T-cell (primary cell): ENCODE results near the gene HS3ST3B1. TPM values are rescaled to one million over a fixed set of nuclear protein-coding genes. Genes with fewer than 3 reads are reported as not detected.

Source experiments
- ATAC-seq, 4 experiments: fragments of 200-7000 bp in 3 of 4; fragments of 150-1000 bp in 1 of 4; cut with Tn5 transposase; replicated peaks in 1 of 4; 1 replicate in 3 of 4; 2 replicates in 1 of 4; pipeline ENCODE4 v1.10.0; 2021; ENCODE audit warnings: moderate library complexity in 3 of 4, mild to moderate bottlenecking in 2 of 4, moderate number of reproducible peaks in 1 of 4
- CTCF ChIA-PET, 2 donors: fragments of 300-600 bp; sonication (Branson Sonifier 250); formaldehyde crosslinking; loops; one replicate each; lab custom pipeline; 2022; ENCODE audit warnings: antibody characterized with exemption in 2 of 2; lab: Charles Lee
- POLR2A ChIA-PET, 2 donors: fragments of 300-600 bp; sonication (Branson Sonifier 250); formaldehyde crosslinking; loops; one replicate each; lab custom pipeline; 2022; ENCODE audit warnings: antibody characterized with exemption in 2 of 2; lab: Charles Lee
- DNase-seq, 35 experiments: peaks; one replicate each; pipeline versions ENCODE4 v3.0.0 to v3.0.0-alpha.2; 2013 to 2023
- H3K27ac ChIP-seq: one replicate; pipeline ENCODE4 v1.5.1; 2013; ENCODE audit warnings: low read length
- H3K27me3 ChIP-seq, 2 experiments: replicated peaks in 1 of 2; 1 replicate in 1 of 2; 2 replicates in 1 of 2; pipeline versions ENCODE4 v1.6.1 to v1.7.0; 2013; ENCODE audit warnings: low read length in 1 of 2, mixed read lengths in 1 of 2; ENCODE audit not compliant: control insufficient read depth in 2 of 2, insufficient read depth in 2 of 2; ENCODE audit errors: extremely low read depth in 1 of 2
- H3K36me3 ChIP-seq, 2 donors: 1 replicate in 1 of 2; 2 replicates in 1 of 2; pipeline versions ENCODE4 v1.6.1 to v1.7.0; 2013; ENCODE audit warnings: low read length in 1 of 2; ENCODE audit not compliant: control insufficient read depth in 2 of 2, insufficient read depth in 1 of 2; ENCODE audit errors: extremely low read depth in 1 of 2
- H3K4me1 ChIP-seq, 2 experiments: 1 replicate in 1 of 2; 2 replicates in 1 of 2; pipeline versions ENCODE4 v1.6.1 to v1.7.0; 2013; ENCODE audit warnings: low read length in 2 of 2, mixed read lengths in 1 of 2; ENCODE audit not compliant: insufficient read depth in 2 of 2, control insufficient read depth in 1 of 2; ENCODE audit errors: extremely low read depth in 1 of 2
- H3K4me3 ChIP-seq, 2 donors: 1 replicate in 1 of 2; 2 replicates in 1 of 2; pipeline versions ENCODE4 v1.5.1 to v1.7.0; 2013; ENCODE audit warnings: mild to moderate bottlenecking in 2 of 2, low read length in 1 of 2, moderate library complexity in 1 of 2; ENCODE audit not compliant: control insufficient read depth in 1 of 2; ENCODE audit errors: extremely low read depth in 1 of 2
- H3K9me3 ChIP-seq: 2 replicates; pipeline ENCODE4 v1.7.0; 2013
- H3K27ac Mint-ChIP-seq, 2 donors: one replicate each; pipeline ENCODE4 v1.8.0; 2020 to 2021; ENCODE audit warnings: mild to moderate bottlenecking in 2 of 2, mixed read lengths in 2 of 2
- H3K27me3 Mint-ChIP-seq, 2 donors: one replicate each; pipeline ENCODE4 v1.8.0; 2021 to 2022; ENCODE audit warnings: mixed read lengths in 2 of 2
- H3K36me3 Mint-ChIP-seq: one replicate; pipeline ENCODE4 v1.8.0; 2021; ENCODE audit warnings: mixed read lengths
- H3K4me1 Mint-ChIP-seq, 3 donors: one replicate each; pipeline ENCODE4 v1.8.0; 2020 to 2022; ENCODE audit warnings: mixed read lengths in 3 of 3, mild to moderate bottlenecking in 1 of 3
- H3K4me3 Mint-ChIP-seq, 3 donors: one replicate each; pipeline ENCODE4 v1.8.0; 2020 to 2022; ENCODE audit warnings: mild to moderate bottlenecking in 3 of 3, mixed read lengths in 3 of 3, moderate library complexity in 3 of 3
- H3K9me3 Mint-ChIP-seq, 3 donors: one replicate each; pipeline ENCODE4 v1.8.0; 2020 to 2022; ENCODE audit warnings: mixed read lengths in 3 of 3
- WGBS: methylation state at CpG from one replicate; pipeline ENCODE4 v1.1.5; 2013; ENCODE audit warnings: missing lambda C conversion rate; ENCODE audit not compliant: insufficient coverage; 5-methylcytosine and 5-hydroxymethylcytosine counted together
- total RNA-seq, 35 experiments: library from RNA in 6 of 35; stranded (reverse) in 6 of 35; fragments of 120-200 nt in 1 of 35; gene quantifications; one replicate each; pipeline versions ENCODE4 v1.2.1 to v1.2.4 and lab custom pipeline; 2013 to 2026

The HS3ST3B1 gene
- total RNA-seq, 5 donors from 2014 or later (not counting 1 experiment from before 2014, with no cell fraction given), result 12.9 to 35.1 (median 25.1) TPM

DNA sequence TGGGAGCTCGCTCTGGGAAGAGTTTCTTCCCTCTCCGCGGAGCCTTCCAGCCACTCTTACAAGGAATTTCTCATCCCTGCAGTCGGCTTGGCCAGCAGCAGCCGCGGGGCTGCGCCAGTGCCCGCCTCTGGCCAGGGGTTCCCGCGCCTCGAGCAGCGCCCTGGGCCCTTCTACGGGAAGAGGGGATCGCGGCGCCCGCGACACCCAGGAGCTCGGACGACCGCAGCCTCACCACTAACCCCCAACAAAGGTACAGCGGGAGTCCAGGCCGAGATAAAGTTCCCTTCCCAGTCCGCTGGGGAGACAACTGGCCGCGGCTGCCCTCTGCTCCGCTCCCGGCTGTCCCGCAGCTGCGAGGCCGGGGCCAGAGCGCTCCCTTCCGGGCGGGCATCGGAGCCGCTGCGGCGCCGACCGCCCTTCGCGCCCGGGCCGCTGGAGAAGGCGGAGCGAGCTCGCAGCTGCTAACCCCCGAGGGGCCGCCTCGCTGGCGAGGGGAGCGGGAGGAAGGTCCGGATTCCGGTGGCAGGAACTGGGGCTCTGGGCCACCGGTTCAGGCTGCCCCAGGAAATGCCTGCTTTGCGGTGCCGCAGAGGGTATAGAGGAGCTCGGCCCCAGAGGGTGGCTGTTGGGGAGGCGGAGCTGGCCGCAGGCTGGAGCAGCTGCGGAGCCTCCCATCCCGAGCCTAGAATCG, 3.6 kb upstream of the HS3ST3B1 start:
- Mint-ChIP-seq H3K4me3 (peak overlapping the region; percentile 57 to 92 (median 68)), H3K27ac (peak overlapping the region in 1 of 2 donors; percentile 36), H3K36me3 (no peaks in the 10 kb centered on the region), H3K4me1 (peaks cover 45 to 52% (median 48%) of the 10 kb centered on the region in 3 donors), H3K9me3 (no peaks in the 10 kb centered on the region), H3K27me3 (peaks cover 49 to 65% of the 10 kb centered on the region in 2 donors)
- H3K27ac ChIP-seq, result no peak overlapping the region
- no peaks in the 10 kb centered on the region for H3K36me3 ChIP-seq
- ATAC-seq, result no peak
- ChIA-PET CTCF (no interaction called here), POLR2A (no interaction called here)
- peak overlapping the region; percentile 34 to 55 for H3K4me3 ChIP-seq
- H3K4me1 ChIP-seq, result peaks cover 10 to 47% of the 10 kb centered on the region in 2 experiments
- H3K9me3 ChIP-seq, result no peaks in the 10 kb centered on the region
- DNase-seq, result peak in 8 of 35 experiments; percentile 14 to 41 (median 28)
- WGBS, result 5% methylated on average over 59 of the region's 63 CpGs
- H3K27me3 ChIP-seq, result peaks cover 9 to 53% of the 10 kb centered on the region in 2 experiments

DNA sequence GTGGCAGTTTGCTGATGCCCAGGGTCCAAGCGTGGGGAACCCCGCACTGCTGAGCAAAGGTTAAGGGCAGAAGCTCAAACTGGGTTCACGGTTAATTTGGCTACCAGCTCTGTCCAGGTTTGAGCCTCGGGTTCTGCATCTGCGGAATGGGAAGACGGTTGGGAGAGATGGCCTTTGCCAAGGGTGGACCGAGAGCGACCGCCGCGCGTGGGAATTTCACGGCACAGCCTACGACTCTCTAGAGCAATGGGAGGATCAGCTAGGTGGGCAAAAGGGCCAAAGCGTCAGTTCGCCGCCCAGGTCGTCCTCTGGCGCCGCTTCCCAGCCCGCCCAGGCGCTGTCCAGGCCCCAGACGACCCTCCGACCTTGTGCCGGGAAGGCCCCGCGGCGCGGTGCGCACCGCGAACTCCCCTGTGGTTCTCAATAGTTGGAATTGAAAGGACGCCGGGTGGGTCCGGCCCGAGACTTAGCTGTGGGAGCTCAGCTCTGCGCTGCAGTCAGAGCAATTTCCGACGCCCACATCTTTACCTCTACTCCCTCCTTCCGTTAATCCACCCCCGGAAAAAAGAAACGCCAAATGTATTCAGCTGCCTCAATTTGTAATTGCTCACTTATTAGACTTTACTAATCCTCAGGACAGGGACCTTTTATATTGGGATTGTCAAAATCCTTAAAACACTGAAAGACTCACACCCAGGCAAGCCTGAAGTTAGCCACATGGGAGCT, 2.5 kb upstream of the HS3ST3B1 start:
- POLR2A ChIA-PET, result interaction anchor here (0.5 to 0.6 kb wide), 3 partner anchors 9 to 293 kb away, joined by 3 to 11 read pairs (median 9); no protein-coding TSS in a partner anchor
- no peak overlapping the region for H3K27ac ChIP-seq
- peak overlapping the region; percentile 92 to 98 (median 95) for H3K4me3 Mint-ChIP-seq
- peak in 1 of 35 experiments; percentile 20 for DNase-seq
- ATAC-seq, result no peak
- H3K36me3 ChIP-seq, result no peaks in the 10 kb centered on the region
- no peaks in the 10 kb centered on the region for H3K9me3 Mint-ChIP-seq
- H3K4me1 Mint-ChIP-seq, result peaks cover 48 to 55% (median 48%) of the 10 kb centered on the region in 3 donors
- peak overlapping the region in 1 of 2 donors; percentile 55 for H3K4me3 ChIP-seq
- no peaks in the 10 kb centered on the region for H3K36me3 Mint-ChIP-seq
- peak overlapping the region in 1 of 2 donors; percentile 78 for H3K27ac Mint-ChIP-seq
- H3K27me3 Mint-ChIP-seq, result peaks cover 42 to 63% of the 10 kb centered on the region in 2 donors
- CTCF ChIA-PET, result interaction anchor here (0.7 to 0.8 kb wide), 2 partner anchors 134 to 704 kb away, joined by 3 read pairs; no protein-coding TSS in a partner anchor
- H3K9me3 ChIP-seq, result no peaks in the 10 kb centered on the region
- WGBS, result 70% methylated on average over 37 of the region's 42 CpGs
- H3K4me1 ChIP-seq, result peaks cover 15 to 55% of the 10 kb centered on the region in 2 experiments
- peaks cover 9 to 51% of the 10 kb centered on the region in 2 experiments for H3K27me3 ChIP-seq

DNA sequence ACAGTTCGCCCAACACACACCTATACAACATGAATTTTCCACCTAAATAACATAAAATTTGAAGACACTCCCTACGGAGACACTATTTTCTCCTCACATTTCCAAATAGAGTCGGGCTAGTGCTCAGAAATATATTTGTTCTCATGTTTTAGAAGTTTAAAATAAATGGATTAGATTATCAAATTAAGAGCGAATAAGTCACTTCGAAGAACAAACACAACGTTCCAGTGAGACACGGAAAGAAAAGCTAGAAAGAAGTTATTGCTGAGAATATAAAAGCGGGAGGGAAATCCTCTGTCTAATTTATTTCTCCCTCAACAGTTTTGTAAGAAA, 2.0 kb upstream of the HS3ST3B1 start:
- Mint-ChIP-seq H3K27ac (peak overlapping the region in 1 of 2 donors; percentile 78), H3K36me3 (peaks cover 4% of the 10 kb centered on the region), H3K4me3 (peak overlapping the region; percentile 92 to 98 (median 95)), H3K9me3 (no peaks in the 10 kb centered on the region), H3K4me1 (peaks cover 53 to 59% (median 53%) of the 10 kb centered on the region in 3 donors), H3K27me3 (peaks cover 37 to 58% of the 10 kb centered on the region in 2 donors)
- no peak overlapping the region for H3K27ac ChIP-seq
- H3K4me1 ChIP-seq, result peaks cover 17 to 60% of the 10 kb centered on the region in 2 experiments
- CTCF ChIA-PET, result interaction anchor here in 1 of 2 donors (0.7 kb wide), 1 partner anchor 133 kb away, joined by 3 read pairs; no protein-coding TSS in a partner anchor
- H3K9me3 ChIP-seq, result no peaks in the 10 kb centered on the region
- peak overlapping the region; percentile 93 to 94 for H3K4me3 ChIP-seq
- no peak for DNase-seq
- WGBS, result 100% methylated on average over 1 of the region's 8 CpGs
- H3K36me3 ChIP-seq, result no peaks in the 10 kb centered on the region
- POLR2A ChIA-PET, result interaction anchor here (0.5 to 0.6 kb wide), 3 partner anchors 10 to 293 kb away, joined by 3 to 11 read pairs (median 9); no protein-coding TSS in a partner anchor
- H3K27me3 ChIP-seq, result peaks cover 9 to 49% of the 10 kb centered on the region in 2 experiments
- ATAC-seq, result no peak

DNA sequence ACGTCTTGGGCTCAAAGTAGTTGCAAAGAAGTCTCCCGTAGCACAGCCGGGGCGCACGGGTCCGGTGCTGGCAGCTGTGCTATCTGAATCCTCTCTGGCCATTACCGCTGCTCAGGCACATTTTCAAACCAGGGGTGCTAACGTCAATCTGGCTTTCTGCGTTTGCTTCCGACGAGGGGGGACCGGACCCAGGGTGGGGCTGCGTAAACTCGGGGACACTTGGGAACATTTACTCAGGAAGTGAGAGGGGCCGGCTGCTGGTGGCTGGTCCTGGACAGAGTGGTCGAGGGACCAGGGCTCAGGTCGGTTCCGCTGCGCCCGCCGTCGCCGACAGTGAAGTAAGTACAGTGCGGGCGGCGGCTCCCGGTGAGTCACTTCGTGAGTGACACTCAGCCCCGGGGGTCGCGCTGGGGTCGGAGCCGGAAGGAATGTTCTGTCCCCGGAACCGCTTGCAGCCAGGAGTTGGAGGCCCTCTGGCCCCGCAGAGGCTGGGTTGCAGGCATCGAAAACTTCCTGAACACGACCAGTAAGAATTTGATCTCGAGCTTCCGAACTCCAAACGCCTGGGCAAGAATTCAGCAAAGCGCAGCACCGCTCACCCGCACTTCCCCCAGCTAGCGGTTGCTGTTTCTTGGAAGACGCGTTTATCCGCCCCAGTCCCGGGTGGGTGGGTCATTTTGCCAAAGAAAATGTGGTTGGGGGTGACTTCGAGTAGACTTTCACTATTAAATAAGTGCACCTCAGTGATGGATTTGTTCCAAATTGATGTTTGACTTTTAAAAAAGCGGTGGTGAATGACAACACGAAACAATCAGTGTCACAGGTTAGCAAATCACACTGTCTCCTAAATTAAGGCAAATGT, 1.4 kb upstream of the HS3ST3B1 start:
- Mint-ChIP-seq H3K27me3 (peaks cover 32 to 53% of the 10 kb centered on the region in 2 donors), H3K36me3 (peaks cover 6% of the 10 kb centered on the region), H3K4me3 (peak overlapping the region; percentile 92 to 98 (median 95)), H3K9me3 (no peaks in the 10 kb centered on the region), H3K27ac (peak overlapping the region; percentile 61 to 68), H3K4me1 (peaks cover 57 to 62% (median 58%) of the 10 kb centered on the region in 3 donors)
- Histone ChIP-seq H3K27ac (no peak overlapping the region), H3K36me3 (peaks cover 0 to 2% of the 10 kb centered on the region in 2 donors), H3K4me3 (peak overlapping the region; percentile 93 to 94), H3K4me1 (peaks cover 21 to 66% of the 10 kb centered on the region in 2 experiments), H3K27me3 (peaks cover 9 to 48% of the 10 kb centered on the region in 2 experiments), H3K9me3 (no peaks in the 10 kb centered on the region)
- no peak for ATAC-seq
- peak in 10 of 35 experiments; percentile 19 to 53 (median 38) for DNase-seq
- POLR2A ChIA-PET, result interaction anchor here in 1 of 2 donors (0.6 kb wide), 1 partner anchor 98 kb away, joined by 3 read pairs; no protein-coding TSS in a partner anchor
- CTCF ChIA-PET, result interaction anchor here in 1 of 2 donors (0.5 kb wide), 2 partner anchors 86 to 253 kb away, joined by 3 read pairs; no protein-coding TSS in a partner anchor
- under 1% methylated on average over 43 of the region's 52 CpGs for WGBS

DNA sequence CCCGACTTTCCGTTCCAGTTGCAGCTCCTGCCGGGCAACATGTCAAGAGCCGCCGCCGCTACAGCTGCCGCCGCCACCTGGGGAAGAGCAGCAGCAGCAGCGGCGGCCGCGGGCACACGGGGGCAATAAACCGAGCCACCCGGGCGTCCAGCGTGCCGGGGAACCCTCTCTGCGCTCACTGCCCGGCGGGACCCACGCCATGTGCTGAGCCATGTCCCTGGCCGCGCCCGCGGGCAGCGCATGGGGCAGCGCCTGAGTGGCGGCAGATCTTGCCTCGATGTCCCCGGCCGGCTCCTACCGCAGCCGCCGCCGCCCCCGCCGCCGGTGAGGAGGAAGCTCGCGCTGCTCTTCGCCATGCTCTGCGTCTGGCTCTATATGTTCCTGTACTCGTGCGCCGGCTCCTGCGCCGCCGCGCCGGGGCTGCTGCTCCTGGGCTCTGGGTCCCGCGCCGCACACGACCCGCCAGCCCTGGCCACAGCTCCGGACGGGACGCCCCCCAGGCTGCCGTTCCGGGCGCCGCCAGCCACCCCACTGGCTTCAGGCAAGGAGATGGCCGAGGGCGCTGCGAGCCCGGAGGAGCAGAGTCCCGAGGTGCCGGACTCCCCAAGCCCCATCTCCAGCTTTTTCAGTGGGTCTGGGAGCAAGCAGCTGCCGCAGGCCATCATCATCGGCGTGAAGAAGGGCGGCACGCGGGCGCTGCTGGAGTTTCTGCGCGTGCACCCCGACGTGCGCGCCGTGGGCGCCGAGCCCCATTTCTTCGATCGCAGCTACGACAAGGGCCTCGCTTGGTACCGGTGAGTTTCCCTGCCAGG, 604 bp downstream of the HS3ST3B1 start:
- Mint-ChIP-seq H3K9me3 (no peaks in the 10 kb centered on the region), H3K27me3 (peaks cover 14 to 34% of the 10 kb centered on the region in 2 donors), H3K36me3 (peaks cover 8% of the 10 kb centered on the region), H3K4me3 (peak overlapping the region; percentile 92 to 98 (median 95)), H3K27ac (peak overlapping the region; percentile 94 to 97), H3K4me1 (peaks cover 64 to 67% (median 66%) of the 10 kb centered on the region in 3 donors)
- H3K27me3 ChIP-seq, result peaks cover 3 to 33% of the 10 kb centered on the region in 2 experiments
- ChIA-PET CTCF (interaction anchor here (0.6 to 3.1 kb wide), 26 partner anchors 8 to 1283 kb away, joined by 3 to 34 read pairs (median 3); partner anchors contain the start of gene ELAC2 (in 1 of the 2)), POLR2A (interaction anchor here (0.6 to 1.7 kb wide), 9 partner anchors 8 to 1869 kb away, joined by 3 to 9 read pairs (median 4); no protein-coding TSS in a partner anchor)
- H3K4me3 ChIP-seq, result peak overlapping the region; percentile 93 to 94
- peak overlapping the region; percentile 56 for H3K27ac ChIP-seq
- no peaks in the 10 kb centered on the region for H3K9me3 ChIP-seq
- peak; percentile 10 to 22 (median 18) for ATAC-seq
- H3K36me3 ChIP-seq, result peaks cover 0 to 3% of the 10 kb centered on the region in 2 donors
- H3K4me1 ChIP-seq, result peaks cover 25 to 77% of the 10 kb centered on the region in 2 experiments
- WGBS, result under 1% methylated on average over 90 of the region's 90 CpGs
- peak in 29 of 35 experiments; percentile 10 to 67 (median 40) for DNase-seq
